Mammary epithelial cell (primary cell): Measurements from ENCODE around the gene PEAK1.

Source experiments
- CTCF ChIP-seq, 2 donors: IDR thresholded peaks in 1 of 2; conservative IDR thresholded peaks in 1 of 2; 2 replicates each; pipeline ENCODE4 v1.5.1; 2011 to 2012; ENCODE audit warnings: inconsistent platforms in 2 of 2, low read length in 2 of 2, mild to moderate bottlenecking in 2 of 2, control low read depth in 1 of 2, low read depth in 1 of 2; ENCODE audit not compliant: insufficient read depth in 1 of 2; ENCODE audit errors: extremely low read depth in 1 of 2
- EZH2 ChIP-seq: IDR thresholded peaks from 2 replicates; pipeline ENCODE4 v1.6.1; 2012; ENCODE audit warnings: low read length, inconsistent platforms, borderline replicate concordance

GRCh38 chr15:77063249-77063648 lies 356.7 kb downstream of the PEAK1 start:
- TF ChIP-seq EZH2 (no peak), CTCF (conservative IDR thresholded peaks at IDR 0.05 in 1 of 2, IDR thresholded peaks at IDR 0.05 in 1 of 2; ENCODE audit: extremely low read depth in 1 of 2, insufficient read depth in 1 of 2, low read depth in 1 of 2, low read length in 2 of 2) (no peak)
